SU-DHL-6 (cell line): ENCODE data around the gene SRRM4.

Experiments
- EZH2phosphoT487 ChIP-seq: fragments of 200-600 bp; sonication (generic), shearing (Covaris generic); conservative IDR thresholded peaks from 2 replicates; pipeline ENCODE4 v1.6.1; 2018; ENCODE audit warnings: mild to moderate bottlenecking, antibody characterized with exemption, low read length, moderate library complexity, mixed read lengths
- TF ChIP-seq, protein P1 (sequence below): fragments of 200-600 bp; sonication (generic); IDR thresholded peaks from one replicate; pipeline ENCODE4 v1.5.1; 2017; ENCODE audit warnings: antibody characterized with exemption, mild to moderate bottlenecking, low read length, moderate library complexity; ENCODE audit not compliant: insufficient read depth, poor library complexity, severe bottlenecking

- TF ChIP-seq, protein P1, sequence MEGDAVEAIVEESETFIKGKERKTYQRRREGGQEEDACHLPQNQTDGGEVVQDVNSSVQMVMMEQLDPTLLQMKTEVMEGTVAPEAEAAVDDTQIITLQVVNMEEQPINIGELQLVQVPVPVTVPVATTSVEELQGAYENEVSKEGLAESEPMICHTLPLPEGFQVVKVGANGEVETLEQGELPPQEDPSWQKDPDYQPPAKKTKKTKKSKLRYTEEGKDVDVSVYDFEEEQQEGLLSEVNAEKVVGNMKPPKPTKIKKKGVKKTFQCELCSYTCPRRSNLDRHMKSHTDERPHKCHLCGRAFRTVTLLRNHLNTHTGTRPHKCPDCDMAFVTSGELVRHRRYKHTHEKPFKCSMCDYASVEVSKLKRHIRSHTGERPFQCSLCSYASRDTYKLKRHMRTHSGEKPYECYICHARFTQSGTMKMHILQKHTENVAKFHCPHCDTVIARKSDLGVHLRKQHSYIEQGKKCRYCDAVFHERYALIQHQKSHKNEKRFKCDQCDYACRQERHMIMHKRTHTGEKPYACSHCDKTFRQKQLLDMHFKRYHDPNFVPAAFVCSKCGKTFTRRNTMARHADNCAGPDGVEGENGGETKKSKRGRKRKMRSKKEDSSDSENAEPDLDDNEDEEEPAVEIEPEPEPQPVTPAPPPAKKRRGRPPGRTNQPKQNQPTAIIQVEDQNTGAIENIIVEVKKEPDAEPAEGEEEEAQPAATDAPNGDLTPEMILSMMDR, result no peak
- TF ChIP-seq EZH2phosphoT487, result no peak
Measured at GRCh38 chr12:119082496-119082895, 101.2 kb downstream of the SRRM4 start.
